Astrocyte of the spinal cord (primary cell): ENCODE data around the gene CA5B.

Source experiments
- DNase-seq: peaks from one replicate; pipeline ENCODE4 v3.0.0; 2011; ENCODE audit warnings: low read depth, low spot score
- H3K4me3 ChIP-seq: 2 replicates; pipeline ENCODE4 v1.5.1; 2011; ENCODE audit warnings: low read depth, mild to moderate bottlenecking, low read length, moderate library complexity
- in situ Hi-C: cut with HindIII; loops from 2 replicates; pipeline ENCODE4 v1.10.0; 2017; ENCODE audit warnings: low sequenced_read_pairs
- TF ChIP-seq, protein P1 (sequence below): IDR thresholded peaks from 2 replicates; pipeline ENCODE4 v1.5.1; 2012; ENCODE audit warnings: low read depth, mild to moderate bottlenecking, low read length, inconsistent platforms

CA5B gene

DNA sequence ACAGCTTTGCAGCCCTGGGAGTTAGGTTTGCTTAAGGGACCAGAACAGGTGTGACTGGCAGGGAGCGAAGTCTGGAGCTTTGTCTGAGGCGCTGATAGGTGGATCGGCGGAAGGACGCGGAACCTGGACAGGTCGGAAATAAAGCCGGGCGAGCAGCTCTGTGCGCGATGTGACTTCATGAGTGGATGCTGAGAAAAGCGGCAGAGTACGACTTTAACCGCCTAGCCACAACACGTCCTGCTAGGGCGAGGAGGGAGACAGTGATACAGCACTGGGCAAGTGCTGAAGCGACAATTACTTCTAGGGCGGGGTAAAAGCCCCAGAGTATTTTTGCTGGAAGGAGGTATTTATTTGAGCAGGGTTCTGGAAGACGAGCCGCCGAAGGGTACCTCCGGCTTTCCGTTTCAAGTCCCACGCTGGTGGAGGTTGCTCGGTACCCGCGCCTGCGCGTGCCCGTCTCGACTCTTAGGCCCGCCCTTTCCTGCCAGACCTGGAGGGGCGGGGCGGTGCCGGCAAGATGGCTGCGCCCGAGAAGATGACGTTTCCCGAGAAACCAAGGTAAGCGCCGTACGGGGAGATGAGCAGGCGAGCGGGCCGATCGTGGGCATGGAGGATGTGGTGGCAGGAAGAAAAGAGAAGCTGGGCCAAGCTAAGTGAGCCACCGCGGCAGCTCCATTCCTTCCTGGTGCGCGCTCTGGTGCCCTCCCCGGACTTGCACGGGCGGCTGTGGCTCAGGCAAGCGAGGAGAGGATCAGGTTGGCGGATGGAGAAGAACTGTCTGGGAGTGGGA, 52.1 kb downstream of the CA5B start, which contains the start of gene ZRSR2:
ZRSR2 (plus strand) TSS at position 506 of the 790 bp plus-strand sequence; CDS start at position 518, 12 bp downstream.
- in situ Hi-C loops, result no loop called here
- H3K4me3 ChIP-seq, result peak within 1 kb of the TSS; percentile 85
- DNase-seq, result peak; percentile 88
- TF ChIP-seq, protein P1, sequence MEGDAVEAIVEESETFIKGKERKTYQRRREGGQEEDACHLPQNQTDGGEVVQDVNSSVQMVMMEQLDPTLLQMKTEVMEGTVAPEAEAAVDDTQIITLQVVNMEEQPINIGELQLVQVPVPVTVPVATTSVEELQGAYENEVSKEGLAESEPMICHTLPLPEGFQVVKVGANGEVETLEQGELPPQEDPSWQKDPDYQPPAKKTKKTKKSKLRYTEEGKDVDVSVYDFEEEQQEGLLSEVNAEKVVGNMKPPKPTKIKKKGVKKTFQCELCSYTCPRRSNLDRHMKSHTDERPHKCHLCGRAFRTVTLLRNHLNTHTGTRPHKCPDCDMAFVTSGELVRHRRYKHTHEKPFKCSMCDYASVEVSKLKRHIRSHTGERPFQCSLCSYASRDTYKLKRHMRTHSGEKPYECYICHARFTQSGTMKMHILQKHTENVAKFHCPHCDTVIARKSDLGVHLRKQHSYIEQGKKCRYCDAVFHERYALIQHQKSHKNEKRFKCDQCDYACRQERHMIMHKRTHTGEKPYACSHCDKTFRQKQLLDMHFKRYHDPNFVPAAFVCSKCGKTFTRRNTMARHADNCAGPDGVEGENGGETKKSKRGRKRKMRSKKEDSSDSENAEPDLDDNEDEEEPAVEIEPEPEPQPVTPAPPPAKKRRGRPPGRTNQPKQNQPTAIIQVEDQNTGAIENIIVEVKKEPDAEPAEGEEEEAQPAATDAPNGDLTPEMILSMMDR, result no peak

DNA sequence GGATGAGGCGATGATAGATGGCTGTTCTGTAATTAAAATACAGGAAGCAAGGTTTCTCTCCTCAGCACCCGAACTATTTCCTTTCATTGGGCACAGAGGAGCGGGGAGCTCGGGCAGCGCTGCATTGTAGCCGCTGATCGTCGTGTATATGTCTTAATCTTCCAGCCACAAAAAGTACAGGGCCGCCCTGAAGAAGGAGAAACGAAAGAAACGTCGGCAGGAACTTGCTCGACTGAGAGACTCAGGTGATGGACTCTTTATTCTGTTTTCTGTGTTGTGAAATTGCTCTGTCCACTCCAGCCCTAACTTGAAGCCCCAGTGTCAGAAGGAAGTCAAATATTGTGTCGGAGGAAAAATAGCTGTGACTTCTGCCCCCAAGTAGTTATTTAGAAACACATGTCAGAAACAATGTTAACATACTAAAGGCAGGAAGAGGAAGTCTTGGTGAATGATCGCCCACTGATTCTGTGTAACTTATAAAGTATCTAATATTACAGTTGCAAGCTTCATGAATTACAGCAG, 52.8 kb downstream of the CA5B start:
- in situ Hi-C loops, result no loop called here
- TF ChIP-seq, protein P1, result no peak
- H3K4me3 ChIP-seq, result peak overlapping the region; percentile 85
- no peak for DNase-seq

DNA sequence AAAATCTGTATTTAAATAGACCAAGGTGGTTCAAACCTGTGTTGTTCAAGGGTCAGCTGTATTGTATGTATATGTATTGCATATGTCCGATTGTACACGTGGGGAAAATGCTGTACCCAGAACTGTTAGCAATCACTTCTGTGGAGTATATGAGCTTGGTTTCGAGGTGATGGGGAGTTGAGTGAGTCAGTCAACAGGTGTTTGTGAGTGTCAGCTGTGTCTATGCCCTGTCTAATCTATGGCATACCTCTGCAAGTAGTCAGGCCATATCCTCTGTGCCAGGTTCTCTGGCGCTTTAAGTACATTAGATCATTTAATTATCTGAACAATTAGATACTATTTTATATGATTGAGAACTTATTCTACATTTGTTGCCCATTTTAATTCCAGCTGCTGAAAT, 59.6 kb downstream of the CA5B start:
- TF ChIP-seq, protein P1, result no peak
- no peak overlapping the region for H3K4me3 ChIP-seq
- in situ Hi-C loops, result no loop called here
- no peak for DNase-seq

DNA sequence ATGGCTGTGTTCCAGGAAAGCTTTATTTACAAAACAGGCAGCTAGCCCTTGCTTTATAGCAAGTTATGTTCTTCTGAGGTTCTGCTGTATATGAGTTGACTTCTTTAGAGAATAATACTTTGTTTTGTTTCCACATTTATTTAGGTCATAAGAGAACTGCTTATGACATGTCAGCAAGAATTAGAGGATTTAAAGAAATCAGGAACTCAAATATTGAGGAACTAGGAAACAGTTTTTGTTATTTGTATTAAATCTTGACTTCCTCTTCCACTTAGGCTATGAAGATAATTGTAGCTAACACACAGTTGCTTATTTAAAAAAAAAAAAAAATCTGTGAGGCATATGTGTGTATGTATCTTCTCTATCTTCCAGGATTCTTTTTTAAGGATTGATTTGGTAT, 66.5 kb downstream of the CA5B start:
- TF ChIP-seq, protein P1, result no peak
- H3K4me3 ChIP-seq, result no peak overlapping the region
- no peak for DNase-seq
- in situ Hi-C loops, result no loop called here

DNA sequence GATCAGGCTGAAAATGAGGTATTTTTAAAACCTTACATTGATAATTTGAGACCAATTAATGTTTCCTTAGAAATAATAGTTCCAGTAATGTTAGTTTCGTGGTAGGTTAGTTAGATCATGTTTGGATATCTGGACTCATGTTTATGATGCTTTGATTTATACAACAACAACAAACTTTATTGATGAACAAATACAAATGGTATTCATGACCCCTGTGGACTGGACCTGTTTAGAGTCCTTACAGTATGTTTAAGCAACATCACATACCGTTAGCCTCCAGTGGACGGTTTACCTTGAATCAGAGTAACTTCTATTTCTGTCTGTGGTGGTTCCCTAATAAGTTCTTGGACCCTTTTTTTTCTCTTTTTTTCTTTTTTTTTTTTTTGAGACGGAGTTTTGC, 70.2 kb downstream of the CA5B start:
- TF ChIP-seq, protein P1, result no peak
- DNase-seq, result no peak
- in situ Hi-C loops, result no loop called here
- H3K4me3 ChIP-seq, result no peak overlapping the region

DNA sequence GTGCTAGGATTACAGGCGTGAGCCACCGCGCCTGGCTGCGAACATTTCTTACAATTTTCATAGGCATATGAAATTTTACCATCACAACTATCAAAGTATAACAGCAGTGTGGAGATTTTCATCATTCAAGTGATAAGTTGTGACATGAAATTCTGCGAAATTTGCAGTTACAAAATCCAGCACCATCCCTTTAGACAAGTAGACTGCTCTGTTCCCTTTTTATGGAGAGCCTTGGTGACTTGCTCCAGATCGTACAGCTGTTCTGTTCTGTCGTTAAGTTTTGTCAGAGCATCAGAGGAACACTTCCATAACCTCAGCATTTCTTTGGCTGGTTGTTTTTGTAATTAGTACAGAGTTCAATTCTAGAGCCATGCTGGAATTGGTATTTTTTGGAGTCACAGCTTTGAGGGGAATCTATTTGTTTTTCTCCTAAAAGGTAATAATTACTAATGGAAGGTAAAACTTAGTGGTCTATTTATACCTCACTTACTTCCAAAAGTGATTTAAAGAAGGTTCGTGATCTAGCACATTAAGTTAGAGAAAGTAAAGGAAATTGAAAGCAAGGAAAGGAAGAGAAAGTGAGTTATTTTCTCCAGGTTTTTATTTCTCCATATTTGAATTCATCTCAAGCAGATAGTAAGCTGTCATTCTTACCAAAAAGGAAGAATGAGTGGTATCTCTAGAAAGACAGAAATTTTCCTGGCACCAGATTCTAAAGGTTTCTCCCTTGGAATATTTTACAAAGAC, 74.3 kb downstream of the CA5B start:
- no peak for DNase-seq
- TF ChIP-seq, protein P1, result no peak
- in situ Hi-C loops, result no loop called here
- no peak overlapping the region for H3K4me3 ChIP-seq
